Common myeloid progenitor, CD34-positive (primary cell): Measurements from ENCODE around the gene NSUN2.

ENCODE experiments used
- CTCF ChIA-PET: fragments of 350-600 bp; sonication (Branson Sonifier 250); formaldehyde crosslinking; loops from one replicate; lab custom pipeline; 2021; ENCODE audit warnings: antibody characterized with exemption; lab: Charles Lee
- POLR2A ChIA-PET: fragments of 350-600 bp; sonication (Branson Sonifier 250); formaldehyde crosslinking; loops from one replicate; lab custom pipeline; 2021; ENCODE audit warnings: antibody characterized with exemption; lab: Charles Lee
- DNase-seq, 3 donors: peaks; one replicate each; pipeline versions ENCODE4 v3.0.0 to v3.0.0-alpha.2; 2013
- H3K27ac ChIP-seq, 2 experiments: 1 replicate in 1 of 2; 2 replicates in 1 of 2; pipeline ENCODE4 v1.7.0; 2013; ENCODE audit warnings: inconsistent platforms in 2 of 2, low read length in 2 of 2, mild to moderate bottlenecking in 2 of 2, low read depth in 1 of 2, moderate library complexity in 1 of 2; ENCODE audit not compliant: severe bottlenecking in 2 of 2, insufficient read depth in 1 of 2, poor library complexity in 1 of 2
- H3K27me3 ChIP-seq, 5 experiments: replicated peaks in 2 of 5; 1 replicate in 3 of 5; 2 replicates in 2 of 5; pipeline versions ENCODE4 v1.6.1 to v1.7.0; 2013; ENCODE audit warnings: low read length in 4 of 5, mild to moderate bottlenecking in 2 of 5, moderate library complexity in 2 of 5, inconsistent platforms in 1 of 5; ENCODE audit not compliant: insufficient read depth in 5 of 5, control insufficient read depth in 4 of 5
- H3K36me3 ChIP-seq, 4 experiments: 1 replicate in 2 of 4; 2 replicates in 2 of 4; pipeline versions ENCODE4 v1.6.1 to v1.7.0; 2013; ENCODE audit warnings: low read length in 3 of 4, control low read depth in 1 of 4, mild to moderate bottlenecking in 1 of 4; ENCODE audit not compliant: control insufficient read depth in 4 of 4, insufficient read depth in 4 of 4
- H3K4me1 ChIP-seq, 4 experiments: 1 replicate in 3 of 4; 2 replicates in 1 of 4; pipeline versions ENCODE4 v1.6.1 to v1.7.1; 2013; ENCODE audit warnings: low read length in 3 of 4, mild to moderate bottlenecking in 3 of 4, control low read depth in 1 of 4, inconsistent platforms in 1 of 4, moderate library complexity in 1 of 4; ENCODE audit not compliant: control insufficient read depth in 4 of 4, insufficient read depth in 4 of 4; ENCODE audit errors: control extremely low read depth in 1 of 4
- H3K4me3 ChIP-seq, 7 experiments: 1 replicate in 4 of 7; 2 replicates in 3 of 7; pipeline versions ENCODE4 v1.5.1 to v1.7.0; 2013; ENCODE audit warnings: mild to moderate bottlenecking in 7 of 7, low read length in 6 of 7, moderate library complexity in 6 of 7, inconsistent platforms in 2 of 7, low read depth in 2 of 7, control low read depth in 1 of 7; ENCODE audit not compliant: insufficient read depth in 4 of 7, control insufficient read depth in 1 of 7; ENCODE audit errors: extremely low read depth in 1 of 7
- H3K9me3 ChIP-seq, 5 experiments: 1 replicate in 4 of 5; 2 replicates in 1 of 5; pipeline versions ENCODE4 v1.6.1 to v1.7.1; 2013; ENCODE audit warnings: low read length in 4 of 5, mild to moderate bottlenecking in 2 of 5, inconsistent platforms in 1 of 5, low read depth in 1 of 5, moderate library complexity in 1 of 5; ENCODE audit not compliant: control insufficient read depth in 4 of 5, insufficient read depth in 2 of 5; ENCODE audit errors: control extremely low read depth in 1 of 5
- WGBS: methylation state at CpG from one replicate; pipeline ENCODE4 v1.1.5; 2013; ENCODE audit not compliant: insufficient coverage; 5-methylcytosine and 5-hydroxymethylcytosine counted together

The NSUN2 gene

DNA sequence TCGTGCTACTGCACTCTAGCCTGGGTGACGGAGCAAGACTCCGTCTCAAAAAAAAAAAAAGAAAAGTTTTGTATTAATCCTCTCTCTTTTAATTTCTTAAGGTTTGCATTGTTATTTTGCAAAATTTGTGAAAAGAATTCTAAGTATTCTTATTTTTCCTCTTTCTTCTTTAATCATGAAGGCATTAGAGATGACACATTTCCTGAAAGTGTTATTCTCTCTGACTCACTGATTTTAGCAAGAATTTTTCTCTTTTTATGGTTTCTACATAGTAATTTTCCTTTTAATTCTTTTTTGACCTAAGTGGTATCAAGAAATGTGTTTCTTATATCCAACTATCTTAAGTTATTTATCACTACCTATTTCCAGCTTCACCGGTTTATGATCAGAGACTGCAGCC lies 78.0 kb downstream of the NSUN2 start:
- H3K4me1 ChIP-seq = no peaks in the 10 kb centered on the region
- H3K4me3 ChIP-seq = no peak overlapping the region
- H3K9me3 ChIP-seq = no peaks in the 10 kb centered on the region
- no peaks in the 10 kb centered on the region for H3K36me3 ChIP-seq
- 83% methylated on average over 1 of the region's 4 CpGs for WGBS
- H3K27me3 ChIP-seq = no peaks in the 10 kb centered on the region
- H3K27ac ChIP-seq = no peak overlapping the region
- DNase-seq = no peak
- CTCF ChIA-PET = no interaction called here
- POLR2A ChIA-PET = no interaction called here

DNA sequence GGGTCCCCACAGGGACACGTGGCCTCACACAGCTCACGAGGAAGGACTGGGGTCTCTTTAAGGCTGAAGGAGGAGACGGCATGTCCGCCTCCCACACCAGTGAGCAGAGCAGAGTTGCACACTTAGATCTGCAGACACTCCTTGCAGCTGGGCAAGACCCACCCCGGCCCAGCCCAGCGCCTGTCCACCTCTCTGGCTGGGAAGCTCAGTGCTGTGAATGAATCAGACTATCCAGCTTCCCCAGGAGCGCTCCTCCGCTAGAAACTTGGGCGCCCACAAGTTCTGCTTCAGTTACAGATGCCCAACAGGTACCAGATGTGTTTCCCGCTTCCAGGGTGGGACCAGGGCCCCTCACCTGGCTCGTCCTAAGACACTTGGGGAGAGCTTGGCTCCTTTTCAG lies 78.9 kb downstream of the NSUN2 start:
- no peaks in the 10 kb centered on the region for H3K36me3 ChIP-seq
- H3K4me1 ChIP-seq = no peaks in the 10 kb centered on the region
- WGBS = 92% methylated on average over 10 of the region's 11 CpGs
- H3K27me3 ChIP-seq = no peaks in the 10 kb centered on the region
- POLR2A ChIA-PET = interaction anchor here (0.6 kb wide), 1 partner anchor 39 kb away, joined by 3 read pairs; no protein-coding TSS in a partner anchor
- H3K27ac ChIP-seq = no peak overlapping the region
- no peak for DNase-seq
- no peak overlapping the region for H3K4me3 ChIP-seq
- H3K9me3 ChIP-seq = no peaks in the 10 kb centered on the region
- CTCF ChIA-PET = no interaction called here

DNA sequence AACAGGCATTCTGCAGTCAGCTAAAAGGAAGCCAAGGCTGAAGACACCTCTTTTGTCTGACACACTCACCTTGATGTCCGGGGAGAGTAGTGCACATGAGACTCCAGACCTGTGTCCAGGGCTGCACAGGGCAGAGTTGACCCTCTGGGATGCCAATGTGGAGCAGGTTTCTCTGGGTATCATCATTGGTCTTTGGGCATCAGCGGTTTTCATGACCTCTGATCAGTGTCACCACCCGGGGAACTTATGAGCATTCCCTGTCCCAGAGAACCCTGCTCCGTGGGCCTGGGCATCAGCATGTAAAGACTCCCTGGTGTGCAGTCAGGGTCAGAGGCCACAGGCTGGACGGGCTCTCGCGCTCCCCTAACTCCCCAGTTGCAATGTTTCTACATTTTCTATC lies 80.2 kb downstream of the NSUN2 start:
- DNase-seq = no peak
- H3K27ac ChIP-seq = no peak overlapping the region
- 87% methylated on average over 4 of the region's 7 CpGs for WGBS
- no peak overlapping the region for H3K4me3 ChIP-seq
- POLR2A ChIA-PET = no interaction called here
- no peaks in the 10 kb centered on the region for H3K9me3 ChIP-seq
- CTCF ChIA-PET = no interaction called here
- H3K36me3 ChIP-seq = no peaks in the 10 kb centered on the region
- H3K4me1 ChIP-seq = no peaks in the 10 kb centered on the region
- H3K27me3 ChIP-seq = peaks cover 0 to 3% (median 0%) of the 10 kb centered on the region in 5 experiments

DNA sequence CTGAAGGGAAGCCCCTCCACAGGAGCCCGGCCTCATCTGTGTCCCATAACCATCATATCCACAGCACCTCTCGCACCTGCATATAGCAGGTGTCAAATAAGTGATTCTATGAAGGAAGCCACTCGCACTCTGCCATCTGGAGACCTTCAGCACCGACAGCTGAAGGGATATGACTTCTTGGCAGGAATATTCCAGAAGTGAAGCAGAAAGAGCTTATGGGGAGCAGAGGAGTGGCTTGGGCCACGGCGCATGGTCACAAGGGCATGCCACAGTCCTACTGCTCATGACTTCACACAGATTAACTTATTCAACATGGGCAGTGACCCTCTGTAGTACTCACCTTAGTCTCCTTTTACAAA lies 80.9 kb downstream of the NSUN2 start:
- WGBS = 96% methylated on average over 3 of the region's 6 CpGs
- DNase-seq = no peak
- H3K27ac ChIP-seq = no peak overlapping the region
- peaks cover 0 to 3% (median 0%) of the 10 kb centered on the region in 5 experiments for H3K27me3 ChIP-seq
- no peaks in the 10 kb centered on the region for H3K4me1 ChIP-seq
- ChIA-PET CTCF (no interaction called here), POLR2A (no interaction called here)
- H3K9me3 ChIP-seq = no peaks in the 10 kb centered on the region
- no peak overlapping the region for H3K4me3 ChIP-seq
- no peaks in the 10 kb centered on the region for H3K36me3 ChIP-seq

DNA sequence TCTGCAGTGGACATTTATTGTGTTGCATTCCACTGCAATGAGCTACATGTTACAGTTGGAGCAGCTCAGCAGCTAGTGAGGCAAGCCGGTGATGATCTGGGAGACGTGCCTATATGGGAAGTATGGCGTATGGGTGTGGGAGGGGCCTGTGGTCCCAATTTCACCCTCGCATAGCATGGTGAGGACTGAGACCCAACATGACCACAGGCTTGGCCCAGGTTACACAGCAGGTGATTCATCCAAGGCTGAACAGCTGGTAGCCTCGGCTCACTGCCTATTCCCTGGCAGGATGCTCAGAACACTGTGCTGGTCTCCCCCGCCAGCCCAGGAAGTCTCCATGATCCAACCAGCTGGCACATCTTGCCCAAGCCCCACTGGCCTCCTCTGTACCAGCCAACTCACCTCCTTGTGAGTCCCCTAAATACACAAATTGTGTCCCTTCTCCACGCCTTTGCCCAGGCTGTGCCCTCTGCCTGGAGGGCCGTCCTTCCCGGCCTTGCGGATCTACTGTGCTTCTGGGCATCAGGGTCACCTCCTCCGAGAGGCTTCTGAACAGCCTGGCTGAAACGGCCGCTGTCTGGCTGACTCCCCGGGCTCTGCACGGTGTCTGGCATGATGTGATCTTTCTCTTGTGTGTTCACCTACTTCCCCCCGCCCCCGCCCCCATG lies 81.4 kb downstream of the NSUN2 start:
- Histone ChIP-seq H3K27ac (no peak overlapping the region), H3K4me1 (no peaks in the 10 kb centered on the region), H3K27me3 (peaks cover 0 to 3% (median 0%) of the 10 kb centered on the region in 5 experiments), H3K4me3 (no peak overlapping the region), H3K36me3 (no peaks in the 10 kb centered on the region), H3K9me3 (no peaks in the 10 kb centered on the region)
- WGBS = 97% methylated on average over 17 of the region's 17 CpGs
- ChIA-PET CTCF (no interaction called here), POLR2A (no interaction called here)
- no peak for DNase-seq

DNA sequence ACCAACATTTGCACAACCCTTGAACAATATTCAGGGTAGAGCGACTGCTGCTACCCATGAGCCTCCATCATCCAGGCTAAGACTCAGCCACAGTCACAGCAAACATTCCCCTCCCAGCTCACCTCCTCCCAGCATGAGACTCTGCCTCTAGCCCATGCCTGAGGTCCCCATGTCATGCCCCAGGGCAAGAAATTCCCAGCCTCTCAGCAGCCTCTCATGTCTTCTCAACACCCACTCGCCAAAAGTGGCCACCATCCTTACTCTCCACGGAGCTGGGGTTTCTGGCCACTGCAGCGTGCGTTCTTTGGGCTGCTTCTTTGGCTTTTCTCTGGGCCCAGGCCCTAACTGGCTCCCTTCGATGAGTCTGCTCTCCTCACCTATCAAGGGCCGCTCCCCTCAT lies 82.2 kb downstream of the NSUN2 start:
- ChIA-PET POLR2A (no interaction called here), CTCF (no interaction called here)
- H3K27ac ChIP-seq = no peak overlapping the region
- H3K27me3 ChIP-seq = peaks cover 0 to 3% (median 0%) of the 10 kb centered on the region in 5 experiments
- no peak overlapping the region for H3K4me3 ChIP-seq
- no peaks in the 10 kb centered on the region for H3K9me3 ChIP-seq
- no peak for DNase-seq
- no peaks in the 10 kb centered on the region for H3K36me3 ChIP-seq
- 92% methylated on average over 7 of the region's 7 CpGs for WGBS
- H3K4me1 ChIP-seq = no peaks in the 10 kb centered on the region
